OCI-LY7 (cell line): ENCODE measurements around the gene APLP1.

ENCODE experiments used
- EZH2phosphoT487 ChIP-seq: fragments of 200-600 bp; sonication (generic); IDR thresholded peaks from 2 replicates; pipeline ENCODE4 v1.6.1; 2018; ENCODE audit warnings: low read depth, borderline replicate concordance, mild to moderate bottlenecking, mixed run types, antibody characterized with exemption, low read length, moderate library complexity, mixed read lengths
- TF ChIP-seq, protein P1 (sequence below): fragments of 200-600 bp; sonication (generic); conservative IDR thresholded peaks from 2 replicates; pipeline ENCODE4 v1.5.1; 2014; ENCODE audit warnings: mild to moderate bottlenecking, antibody characterized with exemption, low read length, moderate library complexity, mixed read lengths

DNA sequence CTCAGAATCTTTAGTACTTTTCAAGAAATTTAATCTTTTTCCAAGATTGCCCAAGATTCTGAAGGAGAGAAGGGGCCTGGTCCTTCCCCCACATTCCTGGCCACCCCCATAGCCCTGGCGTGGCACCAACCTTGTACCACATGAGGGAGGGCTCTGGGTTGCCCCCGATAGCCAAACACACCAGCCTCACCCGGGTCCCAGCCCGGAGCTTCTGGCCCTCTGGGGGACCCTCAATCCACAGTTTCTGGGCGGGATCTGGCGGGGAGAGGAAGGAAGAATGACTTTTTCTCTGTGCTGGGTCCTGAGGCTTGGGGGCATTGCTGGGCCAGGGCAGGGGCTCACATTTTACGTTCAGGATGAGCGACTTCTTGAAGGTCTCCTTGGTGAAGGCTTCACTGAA lies 20.5 kb upstream of the APLP1 start:
- no peak for TF ChIP-seq EZH2phosphoT487
- TF ChIP-seq, protein P1, sequence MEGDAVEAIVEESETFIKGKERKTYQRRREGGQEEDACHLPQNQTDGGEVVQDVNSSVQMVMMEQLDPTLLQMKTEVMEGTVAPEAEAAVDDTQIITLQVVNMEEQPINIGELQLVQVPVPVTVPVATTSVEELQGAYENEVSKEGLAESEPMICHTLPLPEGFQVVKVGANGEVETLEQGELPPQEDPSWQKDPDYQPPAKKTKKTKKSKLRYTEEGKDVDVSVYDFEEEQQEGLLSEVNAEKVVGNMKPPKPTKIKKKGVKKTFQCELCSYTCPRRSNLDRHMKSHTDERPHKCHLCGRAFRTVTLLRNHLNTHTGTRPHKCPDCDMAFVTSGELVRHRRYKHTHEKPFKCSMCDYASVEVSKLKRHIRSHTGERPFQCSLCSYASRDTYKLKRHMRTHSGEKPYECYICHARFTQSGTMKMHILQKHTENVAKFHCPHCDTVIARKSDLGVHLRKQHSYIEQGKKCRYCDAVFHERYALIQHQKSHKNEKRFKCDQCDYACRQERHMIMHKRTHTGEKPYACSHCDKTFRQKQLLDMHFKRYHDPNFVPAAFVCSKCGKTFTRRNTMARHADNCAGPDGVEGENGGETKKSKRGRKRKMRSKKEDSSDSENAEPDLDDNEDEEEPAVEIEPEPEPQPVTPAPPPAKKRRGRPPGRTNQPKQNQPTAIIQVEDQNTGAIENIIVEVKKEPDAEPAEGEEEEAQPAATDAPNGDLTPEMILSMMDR, result no peak
